WTC11 (cell line): ENCODE data around the gene PPP1R12A.
"Not testable (repeated sequence)": the region's sequence is repeated elsewhere in the genome, so short reads cannot be mapped to it uniquely, and the experiment has no call there.

Experiments
- ATF1 ChIP-seq: sonication (generic); formaldehyde crosslinking; IDR thresholded peaks from 2 replicates; pipeline ENCODE4 v1.8.1; 2023; ENCODE audit warnings: mild to moderate bottlenecking, moderate library complexity, missing genetic modification reagents
- ELF4 ChIP-seq: sonication (generic); formaldehyde crosslinking; IDR thresholded peaks from 2 replicates; pipeline ENCODE4 v1.8.1; 2022; ENCODE audit warnings: low read depth, mild to moderate bottlenecking, moderate library complexity, missing genetic modification reagents
- FOXP1 ChIP-seq: sonication (generic); formaldehyde crosslinking; IDR thresholded peaks from 2 replicates; pipeline ENCODE4 v1.8.0; 2022; ENCODE audit warnings: missing genetic modification reagents, mild to moderate bottlenecking, moderate library complexity, borderline replicate concordance
- GABPB1 ChIP-seq: sonication (generic); formaldehyde crosslinking; IDR thresholded peaks from 2 replicates; pipeline ENCODE4 v1.8.1; 2023; ENCODE audit warnings: mild to moderate bottlenecking, missing genetic modification reagents
- JUN ChIP-seq: sonication (generic); formaldehyde crosslinking; IDR thresholded peaks from 2 replicates; pipeline ENCODE4 v1.8.0; 2023; ENCODE audit warnings: mild to moderate bottlenecking, missing genetic modification reagents
- NR1H2 ChIP-seq: sonication (generic); formaldehyde crosslinking; IDR thresholded peaks from 2 replicates; pipeline ENCODE4 v1.9.0; 2021; ENCODE audit warnings: mild to moderate bottlenecking, moderate library complexity, missing genetic modification reagents
- TP53 ChIP-seq: sonication (generic); formaldehyde crosslinking; IDR thresholded peaks from 2 replicates; pipeline ENCODE4 v1.8.1; 2023; ENCODE audit warnings: mild to moderate bottlenecking, missing genetic modification reagents
- ZBTB21 ChIP-seq: sonication (generic); formaldehyde crosslinking; IDR thresholded peaks from 2 replicates; pipeline ENCODE4 v1.8.1; 2023; ENCODE audit warnings: mild to moderate bottlenecking, missing genetic modification reagents, borderline replicate concordance
- TF ChIP-seq, protein P1 (sequence below): fragments of 200-600 bp; IDR thresholded peaks from 2 replicates; pipeline ENCODE4 v1.8.0; 2022; ENCODE audit warnings: antibody characterized with exemption
- TF ChIP-seq, protein P2 (sequence below): sonication (generic); formaldehyde crosslinking; IDR thresholded peaks from 2 replicates; pipeline ENCODE4 v1.8.1; 2023; ENCODE audit warnings: mild to moderate bottlenecking, missing genetic modification reagents, moderate library complexity
- TF ChIP-seq, protein P3 (sequence below): fragments of 250-450 bp; sonication (Bioruptor Pico); IDR thresholded peaks from 2 replicates; pipeline ENCODE4 v1.8.0; 2021; ENCODE audit warnings: mild to moderate bottlenecking
- TF ChIP-seq, protein P4 (sequence below): sonication (generic); formaldehyde crosslinking; conservative IDR thresholded peaks from 2 replicates; pipeline ENCODE4 v1.8.1; 2022; ENCODE audit warnings: mild to moderate bottlenecking, missing genetic modification reagents
- TF ChIP-seq, protein P5 (sequence below): sonication (generic); formaldehyde crosslinking; IDR thresholded peaks from 2 replicates; pipeline ENCODE4 v1.8.0; 2022; ENCODE audit warnings: mild to moderate bottlenecking, missing genetic modification reagents

DNA sequence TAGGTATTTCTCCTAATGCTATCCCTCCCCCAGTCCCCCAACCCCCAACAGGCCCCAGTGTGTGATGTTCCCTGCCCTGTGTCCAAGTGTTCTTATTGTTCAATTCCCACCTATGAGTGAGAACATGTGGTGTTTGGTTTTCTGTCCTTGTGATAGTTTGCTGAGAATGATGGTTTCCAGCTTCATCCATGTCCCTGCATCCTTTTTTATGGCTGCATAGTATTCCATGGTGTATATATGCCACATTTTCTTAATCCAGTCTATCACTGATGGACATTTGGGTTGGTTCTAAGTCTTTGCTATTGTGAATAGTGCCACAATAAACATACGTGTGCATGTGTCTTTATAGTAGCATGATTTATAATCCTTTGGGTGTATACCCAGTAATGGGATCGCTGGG lies 7.9 kb upstream of the PPP1R12A start:
- TF ChIP-seq, protein P1, sequence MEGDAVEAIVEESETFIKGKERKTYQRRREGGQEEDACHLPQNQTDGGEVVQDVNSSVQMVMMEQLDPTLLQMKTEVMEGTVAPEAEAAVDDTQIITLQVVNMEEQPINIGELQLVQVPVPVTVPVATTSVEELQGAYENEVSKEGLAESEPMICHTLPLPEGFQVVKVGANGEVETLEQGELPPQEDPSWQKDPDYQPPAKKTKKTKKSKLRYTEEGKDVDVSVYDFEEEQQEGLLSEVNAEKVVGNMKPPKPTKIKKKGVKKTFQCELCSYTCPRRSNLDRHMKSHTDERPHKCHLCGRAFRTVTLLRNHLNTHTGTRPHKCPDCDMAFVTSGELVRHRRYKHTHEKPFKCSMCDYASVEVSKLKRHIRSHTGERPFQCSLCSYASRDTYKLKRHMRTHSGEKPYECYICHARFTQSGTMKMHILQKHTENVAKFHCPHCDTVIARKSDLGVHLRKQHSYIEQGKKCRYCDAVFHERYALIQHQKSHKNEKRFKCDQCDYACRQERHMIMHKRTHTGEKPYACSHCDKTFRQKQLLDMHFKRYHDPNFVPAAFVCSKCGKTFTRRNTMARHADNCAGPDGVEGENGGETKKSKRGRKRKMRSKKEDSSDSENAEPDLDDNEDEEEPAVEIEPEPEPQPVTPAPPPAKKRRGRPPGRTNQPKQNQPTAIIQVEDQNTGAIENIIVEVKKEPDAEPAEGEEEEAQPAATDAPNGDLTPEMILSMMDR: not testable (repeated sequence)
- TF ChIP-seq, protein P2, sequence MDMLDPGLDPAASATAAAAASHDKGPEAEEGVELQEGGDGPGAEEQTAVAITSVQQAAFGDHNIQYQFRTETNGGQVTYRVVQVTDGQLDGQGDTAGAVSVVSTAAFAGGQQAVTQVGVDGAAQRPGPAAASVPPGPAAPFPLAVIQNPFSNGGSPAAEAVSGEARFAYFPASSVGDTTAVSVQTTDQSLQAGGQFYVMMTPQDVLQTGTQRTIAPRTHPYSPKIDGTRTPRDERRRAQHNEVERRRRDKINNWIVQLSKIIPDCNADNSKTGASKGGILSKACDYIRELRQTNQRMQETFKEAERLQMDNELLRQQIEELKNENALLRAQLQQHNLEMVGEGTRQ: not testable (repeated sequence)
- TF ChIP-seq, protein P3, sequence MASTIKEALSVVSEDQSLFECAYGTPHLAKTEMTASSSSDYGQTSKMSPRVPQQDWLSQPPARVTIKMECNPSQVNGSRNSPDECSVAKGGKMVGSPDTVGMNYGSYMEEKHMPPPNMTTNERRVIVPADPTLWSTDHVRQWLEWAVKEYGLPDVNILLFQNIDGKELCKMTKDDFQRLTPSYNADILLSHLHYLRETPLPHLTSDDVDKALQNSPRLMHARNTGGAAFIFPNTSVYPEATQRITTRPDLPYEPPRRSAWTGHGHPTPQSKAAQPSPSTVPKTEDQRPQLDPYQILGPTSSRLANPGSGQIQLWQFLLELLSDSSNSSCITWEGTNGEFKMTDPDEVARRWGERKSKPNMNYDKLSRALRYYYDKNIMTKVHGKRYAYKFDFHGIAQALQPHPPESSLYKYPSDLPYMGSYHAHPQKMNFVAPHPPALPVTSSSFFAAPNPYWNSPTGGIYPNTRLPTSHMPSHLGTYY (CRISPR knock-in tag): not testable (repeated sequence)
- not testable (repeated sequence) for TF ChIP-seq TP53; FOXP1; JUN (CRISPR knock-in tag); ZBTB21; ELF4; NR1H2 (CRISPR knock-in tag); GABPB1; ATF1 (CRISPR knock-in tag)
- TF ChIP-seq, protein P4, sequence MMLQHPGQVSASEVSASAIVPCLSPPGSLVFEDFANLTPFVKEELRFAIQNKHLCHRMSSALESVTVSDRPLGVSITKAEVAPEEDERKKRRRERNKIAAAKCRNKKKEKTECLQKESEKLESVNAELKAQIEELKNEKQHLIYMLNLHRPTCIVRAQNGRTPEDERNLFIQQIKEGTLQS (CRISPR knock-in tag): not testable (repeated sequence)
- TF ChIP-seq, protein P5, sequence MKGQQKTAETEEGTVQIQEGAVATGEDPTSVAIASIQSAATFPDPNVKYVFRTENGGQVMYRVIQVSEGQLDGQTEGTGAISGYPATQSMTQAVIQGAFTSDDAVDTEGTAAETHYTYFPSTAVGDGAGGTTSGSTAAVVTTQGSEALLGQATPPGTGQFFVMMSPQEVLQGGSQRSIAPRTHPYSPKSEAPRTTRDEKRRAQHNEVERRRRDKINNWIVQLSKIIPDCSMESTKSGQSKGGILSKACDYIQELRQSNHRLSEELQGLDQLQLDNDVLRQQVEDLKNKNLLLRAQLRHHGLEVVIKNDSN (CRISPR knock-in tag): not testable (repeated sequence)
